Measurements from ENCODE around the gene OAS1.
A peak's percentile ranks its signal among the peaks of the same experiment; 100 is the strongest.
"Not testable (repeated sequence)": the region's sequence is repeated elsewhere in the genome, so short reads cannot be mapped to it uniquely, and the experiment has no call there.

OAS1 gene

DNA sequence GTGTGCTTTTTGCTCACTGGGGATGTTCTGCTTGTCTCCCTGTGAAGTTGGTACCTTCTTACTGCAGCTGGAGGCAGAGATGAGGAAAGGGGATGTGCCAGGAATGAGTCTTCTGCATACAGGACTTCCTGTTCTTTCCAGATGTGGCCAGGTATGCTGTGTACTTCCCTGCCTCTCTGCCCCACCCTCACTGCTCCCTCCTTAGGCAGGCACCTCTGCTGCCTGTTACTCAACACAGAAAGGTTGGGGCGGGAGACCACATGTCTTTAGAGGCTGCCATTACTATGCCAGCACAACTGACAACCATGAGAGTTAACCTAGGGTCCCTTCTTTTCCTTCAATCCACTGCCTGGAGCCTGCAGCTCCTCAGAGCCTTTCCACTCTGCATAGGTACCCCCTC is 29.5 kb downstream of the OAS1 start:
- FAIRE-seq (no peak), DNase-seq (ENCODE audit: low spot score) (no peak)

DNA sequence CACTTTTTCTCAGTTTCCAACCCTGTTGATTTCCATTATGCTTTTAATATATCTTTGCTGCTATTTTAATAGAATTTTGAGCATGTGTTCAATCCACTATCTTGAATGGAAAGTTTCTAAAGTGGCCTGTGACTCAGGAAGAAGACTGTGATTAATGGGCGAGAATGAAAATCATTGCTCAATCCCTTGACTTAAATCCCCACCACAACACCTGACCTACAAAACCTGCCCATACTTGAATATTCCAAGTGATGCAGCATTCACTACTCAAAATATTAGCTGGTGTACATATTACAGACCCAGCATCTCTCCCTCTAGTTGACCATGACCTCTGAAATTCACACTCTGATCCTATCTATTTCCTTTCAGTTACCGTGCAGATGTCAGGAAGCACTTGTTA is 30.2 kb downstream of the OAS1 start:
- FAIRE-seq, result no peak
- DNase-seq (ENCODE audit: low spot score), result no peak

DNA sequence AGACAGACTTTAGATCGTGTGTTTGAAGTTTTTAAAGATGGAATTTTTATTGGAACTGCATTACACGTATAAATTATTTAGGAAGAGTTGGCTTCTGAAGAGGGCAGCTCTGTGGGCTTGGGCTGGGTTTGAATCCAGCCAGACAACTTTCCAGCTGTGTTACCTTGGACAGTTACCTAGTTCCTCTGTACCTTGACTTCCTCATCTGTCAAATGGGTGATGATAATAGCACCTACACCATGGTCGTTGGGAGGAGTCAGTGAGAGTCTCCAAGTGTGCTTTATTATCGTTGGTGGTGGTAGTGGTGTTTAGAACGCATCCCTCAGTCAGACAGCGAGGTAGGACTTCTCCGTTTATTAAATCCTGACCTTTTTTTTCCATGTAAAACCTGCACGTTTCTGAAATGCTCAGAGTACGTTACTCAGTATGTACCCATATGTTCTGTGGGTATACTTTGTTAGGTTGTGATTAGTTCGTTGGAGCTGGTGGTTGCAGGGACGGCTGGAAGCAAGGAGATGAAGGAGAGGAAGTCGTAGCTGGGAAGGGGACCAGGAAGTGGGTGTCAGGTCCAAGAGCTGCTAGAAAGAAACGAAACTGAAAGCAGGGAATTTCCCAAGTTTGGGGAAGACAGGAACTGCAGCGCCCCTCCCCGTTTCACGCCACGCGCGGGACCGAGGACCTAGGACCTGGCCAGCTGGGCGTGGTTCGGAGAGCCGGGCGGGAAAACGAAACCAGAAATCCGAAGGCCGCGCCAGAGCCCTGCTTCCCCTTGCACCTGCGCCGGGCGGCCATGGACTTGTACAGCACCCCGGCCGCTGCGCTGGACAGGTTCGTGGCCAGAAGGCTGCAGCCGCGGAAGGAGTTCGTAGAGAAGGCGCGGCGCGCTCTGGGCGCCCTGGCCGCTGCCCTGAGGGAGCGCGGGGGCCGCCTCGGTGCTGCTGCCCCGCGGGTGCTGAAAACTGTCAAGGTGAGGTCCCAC is 31.3 kb downstream of the OAS1 start, which contains the start of gene OAS3:
OAS3 (plus strand) TSS at position 734 of the 979 bp plus-strand sequence; CDS start at position 791, 57 bp downstream.
- no peak for FAIRE-seq
- DNase-seq (ENCODE audit: low spot score), result peak; percentile 70

DNA sequence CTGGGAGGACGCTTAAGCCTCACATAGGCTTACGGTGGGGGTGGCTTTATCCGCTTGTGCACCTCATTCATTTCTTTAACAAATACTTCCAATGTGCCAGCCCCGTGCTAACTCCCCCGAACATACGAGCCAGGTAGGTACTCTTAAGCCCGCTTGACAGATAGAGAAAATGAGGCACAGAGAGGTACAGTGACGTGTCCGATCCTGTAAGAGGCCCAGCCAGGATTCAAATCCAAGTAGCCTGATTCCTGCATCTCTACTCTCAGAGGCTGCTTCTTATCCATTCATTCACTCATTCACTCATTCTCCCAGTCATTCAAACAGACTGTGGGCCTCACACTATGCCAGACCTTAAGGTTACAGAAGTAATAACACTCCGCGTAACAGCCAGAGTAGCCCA is 32.0 kb downstream of the OAS1 start:
- FAIRE-seq (no peak), DNase-seq (ENCODE audit: low spot score) (peak; percentile 18)

DNA sequence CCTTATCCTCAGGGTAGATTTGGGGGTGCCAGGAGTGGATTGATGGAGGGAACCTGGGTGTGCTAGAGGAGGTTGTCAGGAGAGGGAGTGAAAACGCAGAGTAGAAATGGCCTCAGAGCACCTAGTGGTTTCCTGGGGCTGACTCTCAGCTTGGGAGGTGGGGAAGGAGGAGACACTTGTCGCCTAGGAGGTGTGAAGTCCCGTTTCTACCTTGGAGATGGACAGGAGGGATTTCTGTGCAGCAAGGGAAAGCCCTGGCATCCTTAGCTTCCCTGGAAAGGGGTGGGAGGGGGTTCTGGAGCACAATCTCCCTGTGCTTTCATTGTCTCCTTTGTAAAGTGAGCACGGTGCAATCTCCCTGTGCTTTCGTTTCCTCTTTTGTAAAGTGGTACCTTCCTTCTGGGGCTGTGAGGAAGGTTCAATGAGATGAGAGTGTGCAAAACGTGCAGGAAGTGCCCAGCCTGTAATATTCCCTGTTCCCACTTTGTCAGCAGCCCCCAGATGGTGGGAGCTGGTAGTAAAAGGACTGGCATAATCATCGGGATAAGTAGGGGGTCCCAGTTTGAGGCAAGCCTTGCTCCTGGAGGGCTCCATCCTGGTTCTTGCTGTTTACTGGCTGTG is 33.1 kb downstream of the OAS1 start:
- no peak for DNase-seq (ENCODE audit: low spot score)
- FAIRE-seq, result no peak

DNA sequence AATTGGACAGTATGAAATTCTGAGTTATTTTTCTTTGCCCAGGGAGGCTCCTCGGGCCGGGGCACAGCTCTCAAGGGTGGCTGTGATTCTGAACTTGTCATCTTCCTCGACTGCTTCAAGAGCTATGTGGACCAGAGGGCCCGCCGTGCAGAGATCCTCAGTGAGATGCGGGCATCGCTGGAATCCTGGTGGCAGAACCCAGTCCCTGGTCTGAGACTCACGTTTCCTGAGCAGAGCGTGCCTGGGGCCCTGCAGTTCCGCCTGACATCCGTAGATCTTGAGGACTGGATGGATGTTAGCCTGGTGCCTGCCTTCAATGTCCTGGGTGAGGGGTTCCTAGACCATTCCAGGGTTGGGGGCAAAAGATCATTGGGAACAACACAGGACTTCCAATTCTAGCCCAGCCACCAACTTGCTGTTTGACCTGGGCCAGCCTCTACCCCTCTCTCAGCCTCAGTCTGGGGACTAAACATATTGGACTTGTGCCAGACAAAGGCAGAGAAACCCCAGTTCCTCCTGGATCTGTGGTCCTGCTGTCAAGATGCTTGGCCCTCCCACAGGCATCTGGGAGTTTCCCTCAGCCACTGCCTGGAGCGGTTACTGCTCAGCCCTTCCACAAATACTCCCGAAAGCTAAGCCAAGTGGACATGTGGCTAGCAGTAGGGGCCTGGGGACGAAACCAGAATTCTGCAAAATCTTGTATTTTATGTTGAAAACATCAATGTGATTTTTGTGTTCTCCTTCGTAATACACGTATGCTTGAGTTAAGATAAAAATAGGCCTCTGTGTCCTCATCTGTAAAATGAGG is 35.0 kb downstream of the OAS1 start:
- DNase-seq (ENCODE audit: low spot score) (no peak), FAIRE-seq (no peak)

DNA sequence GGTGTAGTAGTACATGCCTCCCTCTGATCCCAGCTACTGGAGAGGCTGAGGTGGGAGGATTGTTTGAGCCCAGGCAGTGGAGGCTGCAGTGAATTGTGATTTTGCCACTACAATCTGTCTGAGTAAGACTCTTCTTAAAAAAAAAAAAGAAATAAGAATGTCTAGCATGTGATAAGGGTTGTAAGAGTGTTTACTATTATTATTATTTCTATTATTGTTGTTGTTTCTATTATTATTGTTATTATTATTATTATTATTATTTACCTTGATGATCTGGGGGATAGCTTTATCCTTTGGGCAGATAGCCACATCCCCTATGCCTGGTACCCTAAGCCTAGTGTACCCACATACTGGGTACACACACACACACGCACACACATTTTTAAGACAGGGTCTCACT is 35.8 kb downstream of the OAS1 start:
- no peak for DNase-seq (ENCODE audit: low spot score)
- no peak for FAIRE-seq

DNA sequence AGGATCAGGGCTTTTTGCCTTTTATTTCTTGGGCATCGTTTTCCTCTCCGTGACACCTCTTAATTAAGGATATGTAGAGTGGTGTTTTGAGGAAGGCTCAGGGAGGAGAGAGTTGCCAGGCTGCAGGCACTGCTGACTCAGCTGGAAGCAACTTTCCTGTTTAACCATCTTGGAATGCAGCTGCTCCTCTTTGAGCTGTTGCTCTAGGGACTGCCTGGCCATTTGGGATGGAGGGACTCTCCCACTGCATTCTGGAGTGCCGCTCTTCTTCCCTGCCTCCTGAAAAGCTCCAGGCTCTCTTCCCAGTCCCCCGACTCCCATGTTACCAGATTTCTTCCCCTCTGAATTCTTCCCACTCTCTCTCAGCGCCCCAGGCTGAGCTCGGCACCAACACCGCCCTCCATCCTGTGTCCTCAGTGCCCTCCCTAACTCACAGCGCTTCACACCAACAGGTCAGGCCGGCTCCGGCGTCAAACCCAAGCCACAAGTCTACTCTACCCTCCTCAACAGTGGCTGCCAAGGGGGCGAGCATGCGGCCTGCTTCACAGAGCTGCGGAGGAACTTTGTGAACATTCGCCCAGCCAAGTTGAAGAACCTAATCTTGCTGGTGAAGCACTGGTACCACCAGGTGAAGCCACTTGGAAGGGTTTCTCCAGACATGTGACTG is 37.4 kb downstream of the OAS1 start:
- DNase-seq (ENCODE audit: low spot score) (no peak), FAIRE-seq (no peak)

DNA sequence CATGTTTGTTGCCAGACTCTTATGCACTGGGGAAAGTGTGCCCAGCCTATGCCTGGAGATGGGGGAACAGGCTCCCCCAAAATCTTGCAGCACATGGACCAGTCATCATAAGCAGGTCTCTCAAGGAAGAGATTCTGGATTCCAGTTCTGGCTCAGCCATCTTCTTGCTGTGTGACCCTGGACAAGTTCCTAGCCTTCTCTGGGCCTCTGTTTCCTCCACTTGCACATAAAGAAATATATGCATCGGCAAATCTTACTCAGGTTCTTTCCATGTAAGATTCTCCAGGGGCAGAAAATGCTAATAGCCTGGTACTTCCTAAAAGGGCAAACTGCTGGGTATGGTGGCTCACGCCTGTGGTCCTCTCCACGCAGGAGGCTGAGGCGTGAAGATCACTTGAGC is 38.8 kb downstream of the OAS1 start:
- no peak for FAIRE-seq
- no peak for DNase-seq (ENCODE audit: low spot score)

DNA sequence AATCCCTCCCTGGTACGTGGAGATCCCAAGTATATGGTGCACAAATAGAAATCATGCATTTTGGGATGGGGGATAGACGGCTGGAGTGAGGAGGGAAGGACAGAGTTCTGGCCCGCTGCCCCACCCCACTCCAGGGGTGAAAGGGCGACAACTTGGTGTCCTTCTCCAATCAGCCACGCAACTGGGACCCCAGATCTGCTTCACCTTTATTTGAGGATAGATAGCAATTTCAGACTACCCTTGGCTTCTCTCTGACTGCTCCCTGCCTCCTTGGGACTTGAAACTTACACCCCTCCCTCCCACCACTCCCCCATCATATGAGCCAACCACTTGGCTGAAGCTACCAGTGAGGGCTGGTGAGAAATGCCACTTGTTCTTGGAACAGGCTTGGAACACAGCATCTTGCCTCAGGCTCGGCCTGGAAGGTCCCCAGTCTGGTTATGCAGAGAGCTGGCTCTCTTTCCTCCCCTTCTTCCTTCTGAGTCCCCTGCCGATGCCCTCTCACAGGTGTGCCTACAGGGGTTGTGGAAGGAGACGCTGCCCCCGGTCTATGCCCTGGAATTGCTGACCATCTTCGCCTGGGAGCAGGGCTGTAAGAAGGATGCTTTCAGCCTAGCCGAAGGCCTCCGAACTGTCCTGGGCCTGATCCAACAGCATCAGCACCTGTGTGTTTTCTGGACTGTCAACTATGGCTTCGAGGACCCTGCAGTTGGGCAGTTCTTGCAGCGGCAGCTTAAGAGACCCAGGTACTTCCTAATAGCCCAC is 39.7 kb downstream of the OAS1 start:
- no peak for DNase-seq (ENCODE audit: low spot score)

DNA sequence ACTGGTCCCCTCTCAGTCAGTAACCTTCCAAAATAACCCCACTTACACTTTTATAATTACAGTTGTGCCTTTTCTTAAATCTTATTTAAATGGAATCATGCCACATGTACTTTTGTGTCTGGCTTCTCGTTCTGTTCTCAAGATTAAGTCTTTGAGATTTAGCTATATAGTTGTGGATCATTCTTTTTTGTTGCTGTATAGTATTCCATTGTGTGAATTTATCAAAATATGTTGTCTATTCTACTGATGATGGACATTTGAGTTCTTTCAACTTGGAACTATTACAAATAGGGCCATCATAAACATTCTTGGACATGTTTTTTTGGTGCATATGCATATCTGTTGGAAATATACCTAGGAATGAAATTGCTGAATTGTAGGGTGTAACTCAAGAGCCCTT is 40.6 kb downstream of the OAS1 start:
- no peak for FAIRE-seq

More for the DNA sequence above, 39.7 kb downstream of the OAS1 start:
- FAIRE-seq, result no peak

DNA sequence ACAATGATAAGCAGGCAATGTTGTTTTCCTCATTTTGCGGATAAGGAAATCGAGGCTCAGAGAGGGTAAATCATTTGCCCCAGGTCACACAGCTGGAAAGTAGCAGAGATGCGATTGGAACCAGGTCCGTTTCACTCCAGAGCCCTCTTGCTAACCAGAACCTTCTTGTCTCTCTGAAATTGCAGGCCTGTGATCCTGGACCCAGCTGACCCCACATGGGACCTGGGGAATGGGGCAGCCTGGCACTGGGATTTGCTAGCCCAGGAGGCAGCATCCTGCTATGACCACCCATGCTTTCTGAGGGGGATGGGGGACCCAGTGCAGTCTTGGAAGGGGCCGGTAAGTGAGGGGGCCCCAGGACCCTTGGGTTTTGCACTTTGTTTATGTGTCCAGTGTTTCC is 41.0 kb downstream of the OAS1 start:
- no peak for FAIRE-seq
- no peak for DNase-seq (ENCODE audit: low spot score)

More for the DNA sequence above, 40.6 kb downstream of the OAS1 start:
- no peak for DNase-seq (ENCODE audit: low spot score)

DNA sequence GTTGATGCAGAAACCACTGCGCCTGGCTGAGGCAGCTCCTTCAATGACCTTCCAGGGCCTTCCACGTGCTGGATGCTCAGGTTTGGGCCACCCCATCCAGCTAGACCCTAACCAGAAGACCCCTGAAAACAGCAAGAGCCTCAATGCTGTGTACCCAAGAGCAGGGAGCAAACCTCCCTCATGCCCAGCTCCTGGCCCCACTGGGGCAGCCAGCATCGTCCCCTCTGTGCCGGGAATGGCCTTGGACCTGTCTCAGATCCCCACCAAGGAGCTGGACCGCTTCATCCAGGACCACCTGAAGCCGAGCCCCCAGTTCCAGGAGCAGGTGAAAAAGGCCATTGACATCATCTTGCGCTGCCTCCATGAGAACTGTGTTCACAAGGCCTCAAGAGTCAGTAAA is 42.0 kb downstream of the OAS1 start:
- FAIRE-seq (no peak), DNase-seq (ENCODE audit: low spot score) (no peak)

DNA sequence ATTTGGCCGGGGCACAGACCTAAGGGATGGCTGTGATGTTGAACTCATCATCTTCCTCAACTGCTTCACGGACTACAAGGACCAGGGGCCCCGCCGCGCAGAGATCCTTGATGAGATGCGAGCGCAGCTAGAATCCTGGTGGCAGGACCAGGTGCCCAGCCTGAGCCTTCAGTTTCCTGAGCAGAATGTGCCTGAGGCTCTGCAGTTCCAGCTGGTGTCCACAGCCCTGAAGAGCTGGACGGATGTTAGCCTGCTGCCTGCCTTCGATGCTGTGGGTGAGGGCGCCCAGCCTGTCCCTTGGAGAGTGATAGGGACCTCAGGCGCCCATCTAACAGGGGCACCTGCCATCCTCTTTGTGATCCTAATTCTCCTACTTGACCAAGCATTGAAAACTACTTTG is 43.9 kb downstream of the OAS1 start:
- FAIRE-seq, result no peak
- no peak for DNase-seq (ENCODE audit: low spot score)

DNA sequence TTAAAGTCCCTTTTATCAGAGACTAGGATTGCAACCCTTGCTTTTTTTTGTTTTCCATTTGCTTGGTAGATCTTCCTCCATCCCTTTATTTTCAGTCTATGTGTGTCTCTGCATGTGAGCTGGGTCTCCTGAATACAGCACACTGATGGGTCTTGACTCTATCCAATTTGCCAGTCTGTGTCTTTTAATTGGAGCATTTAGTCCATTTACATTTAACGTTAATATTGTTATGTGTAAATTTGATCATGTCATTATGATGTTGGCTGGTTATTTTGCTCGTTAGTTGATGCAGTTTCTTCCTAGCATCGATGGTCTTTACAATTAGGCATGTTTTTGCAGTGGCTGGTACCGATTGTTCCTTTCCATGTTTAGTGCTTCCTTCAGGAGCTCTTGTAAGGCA is 50.4 kb downstream of the OAS1 start:
- FAIRE-seq; DNase-seq (ENCODE audit: low spot score): not testable (repeated sequence)

DNA sequence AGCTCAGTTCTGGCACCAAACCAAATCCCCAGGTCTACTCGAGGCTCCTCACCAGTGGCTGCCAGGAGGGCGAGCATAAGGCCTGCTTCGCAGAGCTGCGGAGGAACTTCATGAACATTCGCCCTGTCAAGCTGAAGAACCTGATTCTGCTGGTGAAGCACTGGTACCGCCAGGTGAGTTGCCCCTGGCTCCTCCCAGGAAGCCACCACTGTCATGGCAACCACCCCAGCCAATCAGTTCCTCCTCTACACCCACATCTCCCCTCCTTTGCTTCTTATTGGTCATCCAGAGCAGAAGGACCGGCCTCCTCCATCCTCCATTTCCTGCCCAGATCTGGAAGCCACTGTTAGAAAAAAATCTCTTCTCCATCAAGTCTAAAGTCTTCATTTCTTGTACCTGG is 54.3 kb downstream of the OAS1 start:
- no peak for FAIRE-seq
- DNase-seq (ENCODE audit: low spot score), result no peak

DNA sequence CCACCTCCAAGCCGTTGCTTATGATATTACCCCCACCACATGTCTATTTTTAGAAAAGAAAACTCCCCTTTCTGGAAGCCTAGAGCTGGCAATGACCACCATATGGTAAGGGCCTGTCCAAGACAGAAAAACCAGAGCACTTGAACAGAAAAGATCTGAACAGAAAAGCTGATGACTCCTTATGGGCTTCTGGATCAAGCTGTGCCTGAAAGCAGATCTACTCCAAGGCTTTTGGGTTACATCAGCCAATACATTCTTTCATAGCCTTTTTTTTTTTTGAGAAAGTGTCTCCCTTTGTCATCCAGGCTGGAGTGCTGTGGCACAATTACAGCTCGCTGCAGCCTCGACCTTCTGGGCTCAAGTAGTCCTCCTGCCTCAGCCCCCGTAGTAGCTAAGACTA is 54.8 kb downstream of the OAS1 start:
- no peak for DNase-seq (ENCODE audit: low spot score)
- no peak for FAIRE-seq

DNA sequence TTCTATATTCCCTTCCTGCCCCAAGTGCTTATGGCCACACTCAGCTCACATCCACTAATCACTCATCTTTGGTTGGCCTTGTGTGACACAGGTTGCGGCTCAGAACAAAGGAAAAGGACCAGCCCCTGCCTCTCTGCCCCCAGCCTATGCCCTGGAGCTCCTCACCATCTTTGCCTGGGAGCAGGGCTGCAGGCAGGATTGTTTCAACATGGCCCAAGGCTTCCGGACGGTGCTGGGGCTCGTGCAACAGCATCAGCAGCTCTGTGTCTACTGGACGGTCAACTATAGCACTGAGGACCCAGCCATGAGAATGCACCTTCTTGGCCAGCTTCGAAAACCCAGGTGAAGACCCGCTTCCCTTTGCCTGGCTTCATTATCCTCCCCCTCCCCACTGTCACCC is 55.8 kb downstream of the OAS1 start:
- no peak for DNase-seq (ENCODE audit: low spot score)
- no peak for FAIRE-seq

DNA sequence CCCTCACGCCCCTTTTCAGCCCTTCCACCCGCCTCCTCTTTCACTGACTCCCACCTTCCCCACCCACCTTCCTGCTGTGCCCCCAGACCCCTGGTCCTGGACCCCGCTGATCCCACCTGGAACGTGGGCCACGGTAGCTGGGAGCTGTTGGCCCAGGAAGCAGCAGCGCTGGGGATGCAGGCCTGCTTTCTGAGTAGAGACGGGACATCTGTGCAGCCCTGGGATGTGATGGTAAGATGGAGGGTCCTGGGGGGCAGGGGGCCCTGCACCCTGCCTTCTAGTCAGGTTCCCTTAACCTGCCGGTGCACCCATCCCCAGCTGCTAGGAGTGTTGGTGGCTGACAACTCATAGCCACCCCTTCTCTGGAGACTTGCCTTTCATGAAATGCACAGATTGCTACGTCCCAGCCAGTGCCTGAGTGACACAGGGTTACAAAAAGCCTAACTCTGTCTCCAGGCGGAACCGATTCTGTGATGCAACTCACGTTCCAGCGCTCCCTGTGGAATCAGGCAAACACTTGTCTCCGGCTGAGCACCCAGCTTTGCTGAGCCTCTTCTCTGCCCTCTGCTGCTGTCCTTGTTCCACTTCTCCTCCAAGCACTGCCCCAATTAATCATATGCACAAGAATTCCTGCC is 56.6 kb downstream of the OAS1 start:
- FAIRE-seq (no peak), DNase-seq (ENCODE audit: low spot score) (no peak)

DNA sequence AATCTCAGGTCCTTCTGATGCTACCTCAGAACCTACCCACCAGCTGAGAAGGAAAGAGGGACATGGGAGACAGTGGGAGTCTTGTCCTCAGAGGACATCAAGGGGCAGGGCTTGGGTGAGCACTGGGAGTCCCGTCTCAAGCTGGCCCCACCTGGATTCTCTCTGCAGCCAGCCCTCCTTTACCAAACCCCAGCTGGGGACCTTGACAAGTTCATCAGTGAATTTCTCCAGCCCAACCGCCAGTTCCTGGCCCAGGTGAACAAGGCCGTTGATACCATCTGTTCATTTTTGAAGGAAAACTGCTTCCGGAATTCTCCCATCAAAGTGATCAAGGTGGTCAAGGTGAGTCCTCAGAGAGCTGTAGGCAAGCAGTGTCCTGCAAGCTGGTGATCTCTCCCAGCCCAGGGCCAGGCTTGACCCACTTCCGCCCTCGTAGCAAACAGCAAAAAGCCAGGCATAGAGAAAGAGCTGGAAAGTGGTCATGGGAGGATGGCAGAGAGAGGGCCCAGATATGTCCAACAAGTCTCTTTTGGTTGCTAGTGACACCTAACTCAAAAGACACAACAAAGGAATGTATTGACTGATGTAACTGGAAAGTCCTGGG is 57.4 kb downstream of the OAS1 start:
- DNase-seq (ENCODE audit: low spot score), result no peak
- FAIRE-seq, result no peak
